Stimulated activated naive CD8-positive, alpha-beta T cell treated with anti-CD3 and anti-CD28 coated beads, Interleukin-15, amount 100 ng/mL, for 72 hours (primary cell): Measurements from ENCODE around the gene CPNE2.

Experiments
- ATAC-seq: fragments of 150-1000 bp; cut with Tn5 transposase; 2 replicates; pipeline ENCODE4 v1.10.0; 2021; ENCODE audit warnings: mild to moderate bottlenecking, moderate library complexity
- DNase-seq, 2 donors: peaks; one replicate each; pipeline ENCODE4 v3.0.0; 2021 to 2022
- H3K27ac Mint-ChIP-seq, 2 donors: one replicate each; pipeline ENCODE4 v1.8.0; 2022; ENCODE audit warnings: mild to moderate bottlenecking in 2 of 2, mixed read lengths in 2 of 2, moderate library complexity in 2 of 2
- H3K27me3 Mint-ChIP-seq: one replicate; pipeline ENCODE4 v1.8.0; 2022; ENCODE audit warnings: mixed read lengths
- H3K4me1 Mint-ChIP-seq: one replicate; pipeline ENCODE4 v1.8.0; 2022; ENCODE audit warnings: mild to moderate bottlenecking, mixed read lengths
- H3K4me3 Mint-ChIP-seq, 2 donors: one replicate each; pipeline ENCODE4 v1.8.0; 2022; ENCODE audit warnings: mild to moderate bottlenecking in 2 of 2, mixed read lengths in 2 of 2, moderate library complexity in 1 of 2
- H3K9me3 Mint-ChIP-seq, 2 donors: one replicate each; pipeline ENCODE4 v1.8.0; 2022; ENCODE audit warnings: mixed read lengths in 2 of 2

Gene CPNE2

GRCh38 chr16:57192720-57193486, 100.5 kb downstream of the CPNE2 start:
- H3K27me3 Mint-ChIP-seq = no peaks in the 10 kb centered on the region
- H3K9me3 Mint-ChIP-seq = no peaks in the 10 kb centered on the region
- H3K4me1 Mint-ChIP-seq = peaks cover 43% of the 10 kb centered on the region
- ATAC-seq = no peak
- H3K27ac Mint-ChIP-seq = peak overlapping the region in 1 of 2 donors; percentile 48
- H3K4me3 Mint-ChIP-seq = no peak overlapping the region
- no peak for DNase-seq

- Mint-ChIP-seq H3K4me3 (no peak overlapping the region), H3K27ac (no peak overlapping the region), H3K27me3 (no peaks in the 10 kb centered on the region), H3K4me1 (peaks cover 29% of the 10 kb centered on the region), H3K9me3 (no peaks in the 10 kb centered on the region)
- no peak for DNase-seq
- ATAC-seq = no peak
Measured at GRCh38 chr16:57194512-57194911, 102.1 kb downstream of the CPNE2 start.

GRCh38 chr16:57196286-57196685, 103.9 kb downstream of the CPNE2 start:
- ATAC-seq = no peak

GRCh38 chr16:57196753-57197152, 104.4 kb downstream of the CPNE2 start:
- Mint-ChIP-seq H3K4me1 (peaks cover 23% of the 10 kb centered on the region), H3K4me3 (no peak overlapping the region), H3K27ac (no peak overlapping the region), H3K27me3 (no peaks in the 10 kb centered on the region), H3K9me3 (no peaks in the 10 kb centered on the region)
- ATAC-seq = no peak
- no peak for DNase-seq

More at GRCh38 chr16:57196286-57196685, 103.9 kb downstream of the CPNE2 start:
- no peak for DNase-seq
- no peak overlapping the region for H3K4me3 Mint-ChIP-seq
- peaks cover 24% of the 10 kb centered on the region for H3K4me1 Mint-ChIP-seq
- H3K27me3 Mint-ChIP-seq = no peaks in the 10 kb centered on the region
- H3K27ac Mint-ChIP-seq = no peak overlapping the region
- no peaks in the 10 kb centered on the region for H3K9me3 Mint-ChIP-seq
